Mesendoderm (in vitro differentiated cells): ENCODE measurements around the gene RYR2.

Experiments used
- DNase-seq: peaks from one replicate; pipeline ENCODE4 v3.0.0; 2013
- H2AK5ac ChIP-seq: 2 replicates; pipeline ENCODE4 v1.6.1; 2013; ENCODE audit warnings: low read length, inconsistent platforms
- H2BK120ac ChIP-seq: 2 replicates; pipeline ENCODE4 v1.6.1; 2013; ENCODE audit warnings: low read depth, mild to moderate bottlenecking, low read length, moderate library complexity, mixed read lengths
- H2BK15ac ChIP-seq: replicated peaks from 2 replicates; pipeline ENCODE4 v1.6.1; 2013; ENCODE audit warnings: low read depth, mild to moderate bottlenecking, moderate library complexity
- H2BK5ac ChIP-seq: 2 replicates; pipeline ENCODE4 v1.6.1; 2013; ENCODE audit warnings: low read length, inconsistent platforms
- H3K18ac ChIP-seq: 2 replicates; pipeline ENCODE4 v1.6.1; 2013; ENCODE audit warnings: mild to moderate bottlenecking, low read length, mixed read lengths
- H3K23ac ChIP-seq: one replicate; pipeline ENCODE4 v1.6.1; 2013; ENCODE audit warnings: low read length
- H3K27ac ChIP-seq: 2 replicates; pipeline ENCODE4 v1.5.1; 2013; ENCODE audit warnings: low read depth, mild to moderate bottlenecking, inconsistent platforms, low read length, moderate library complexity
- H3K27me3 ChIP-seq: 2 replicates; pipeline ENCODE4 v1.6.1; 2013; ENCODE audit warnings: low read length, control low read depth, mild to moderate bottlenecking, inconsistent platforms; ENCODE audit not compliant: insufficient read depth, poor library complexity
- H3K36me3 ChIP-seq: 2 replicates; pipeline ENCODE4 v1.6.1; 2013; ENCODE audit warnings: low read length, inconsistent platforms; ENCODE audit not compliant: control insufficient read depth, insufficient read depth
- H3K4ac ChIP-seq: one replicate; pipeline ENCODE4 v1.6.1; 2013; ENCODE audit warnings: low read depth, mild to moderate bottlenecking, low read length, moderate library complexity
- H3K4me1 ChIP-seq: 2 replicates; pipeline ENCODE4 v1.6.1; 2013; ENCODE audit warnings: low read depth, low read length, inconsistent platforms; ENCODE audit not compliant: control insufficient read depth
- H3K4me2 ChIP-seq: 2 replicates; pipeline ENCODE4 v1.6.1; 2013; ENCODE audit warnings: low read length
- H3K4me3 ChIP-seq: 2 replicates; pipeline ENCODE4 v1.5.1; 2013; ENCODE audit warnings: mild to moderate bottlenecking, low read length
- H3K56ac ChIP-seq: one replicate; pipeline ENCODE4 v1.6.1; 2013; ENCODE audit warnings: low read length
- H3K79me1 ChIP-seq: 2 replicates; pipeline ENCODE4 v1.6.1; 2013; ENCODE audit warnings: low read length, inconsistent platforms
- H3K79me2 ChIP-seq: 2 replicates; pipeline ENCODE4 v1.6.1; 2013; ENCODE audit warnings: mild to moderate bottlenecking, low read length; ENCODE audit not compliant: control insufficient read depth, insufficient read depth
- H3K9ac ChIP-seq: 2 replicates; pipeline ENCODE4 v1.6.1; 2013; ENCODE audit warnings: low read length, inconsistent platforms
- H4K5ac ChIP-seq: one replicate; pipeline ENCODE4 v1.6.1; 2013; ENCODE audit warnings: low read length
- H4K8ac ChIP-seq: one replicate; pipeline ENCODE4 v1.6.1; 2013; ENCODE audit warnings: low read depth, mild to moderate bottlenecking, control low read depth, low read length, moderate library complexity
- WGBS: extraction: QIAGEN DNeasy Blood & Tissue Kit; methylation state at CpG from one replicate; pipeline ENCODE4 v1.1.7; 2013; ENCODE audit warnings: low lambda C conversion rate, missing lambda C conversion rate; ENCODE audit not compliant: insufficient coverage; ENCODE audit errors: extremely low coverage; 5-methylcytosine and 5-hydroxymethylcytosine counted together

RYR2 gene

GRCh38 chr1:237804516-237804915 is 762.5 kb downstream of the RYR2 start:
- Histone ChIP-seq H3K27me3 (no peaks in the 10 kb centered on the region), H3K4me2 (no peak overlapping the region), H3K4me3 (no peak overlapping the region), H4K8ac (no peak overlapping the region), H4K5ac (no peak overlapping the region), H3K56ac (no peak overlapping the region), H3K23ac (no peak overlapping the region), H2BK5ac (no peak overlapping the region), H3K18ac (no peak overlapping the region), H3K79me1 (no peaks in the 10 kb centered on the region), H2AK5ac (no peak overlapping the region), H3K9ac (no peak overlapping the region), H3K36me3 (no peaks in the 10 kb centered on the region), H3K4ac (no peak overlapping the region), H3K79me2 (no peaks in the 10 kb centered on the region), H2BK15ac (no peak overlapping the region), H2BK120ac (no peak overlapping the region), H3K27ac (no peak overlapping the region), H3K4me1 (no peaks in the 10 kb centered on the region)
- DNase-seq, result no peak
- WGBS, result no CpG with 5 or more reads among the region's 3 CpGs

- no peak overlapping the region for H2BK120ac ChIP-seq
- H3K27me3 ChIP-seq, result no peaks in the 10 kb centered on the region
- H3K79me2 ChIP-seq, result no peaks in the 10 kb centered on the region
- no peak overlapping the region for H3K56ac ChIP-seq
- no peak overlapping the region for H3K27ac ChIP-seq
- no peak overlapping the region for H4K8ac ChIP-seq
- H3K36me3 ChIP-seq, result no peaks in the 10 kb centered on the region
- H3K4ac ChIP-seq, result no peak overlapping the region
- no peak overlapping the region for H3K18ac ChIP-seq
- DNase-seq, result no peak
- H2BK15ac ChIP-seq, result no peak overlapping the region
- no peak overlapping the region for H4K5ac ChIP-seq
- H2AK5ac ChIP-seq, result no peak overlapping the region
- no CpG with 5 or more reads among the region's 2 CpGs for WGBS
- H3K79me1 ChIP-seq, result no peaks in the 10 kb centered on the region
- no peak overlapping the region for H3K4me2 ChIP-seq
- H3K9ac ChIP-seq, result no peak overlapping the region
- no peak overlapping the region for H2BK5ac ChIP-seq
- no peak overlapping the region for H3K23ac ChIP-seq
- H3K4me3 ChIP-seq, result no peak overlapping the region
- no peaks in the 10 kb centered on the region for H3K4me1 ChIP-seq
Observed at GRCh38 chr1:237809099-237809498, 767.1 kb downstream of the RYR2 start.

GRCh38 chr1:237811633-237812032 is 769.6 kb downstream of the RYR2 start:
- DNase-seq, result no peak
- WGBS, result no CpG with 5 or more reads among the region's 5 CpGs

GRCh38 chr1:237812061-237812460 is 770.1 kb downstream of the RYR2 start:
- DNase-seq, result no peak
- Histone ChIP-seq H2BK5ac (no peak overlapping the region), H2BK15ac (no peak overlapping the region), H3K79me1 (no peaks in the 10 kb centered on the region), H3K4ac (no peak overlapping the region), H2AK5ac (no peak overlapping the region), H3K4me2 (no peak overlapping the region), H3K9ac (no peak overlapping the region), H4K5ac (no peak overlapping the region), H2BK120ac (no peak overlapping the region), H3K56ac (no peak overlapping the region), H3K27me3 (no peaks in the 10 kb centered on the region), H3K79me2 (no peaks in the 10 kb centered on the region), H4K8ac (no peak overlapping the region), H3K18ac (no peak overlapping the region), H3K27ac (no peak overlapping the region), H3K23ac (no peak overlapping the region), H3K4me1 (no peaks in the 10 kb centered on the region), H3K4me3 (no peak overlapping the region), H3K36me3 (no peaks in the 10 kb centered on the region)
- WGBS, result no CpG with 5 or more reads among the region's 2 CpGs

More at GRCh38 chr1:237811633-237812032, 769.6 kb downstream of the RYR2 start:
- H2BK120ac ChIP-seq, result no peak overlapping the region
- no peak overlapping the region for H3K4ac ChIP-seq
- no peaks in the 10 kb centered on the region for H3K36me3 ChIP-seq
- no peak overlapping the region for H2BK15ac ChIP-seq
- H3K79me1 ChIP-seq, result no peaks in the 10 kb centered on the region
- no peak overlapping the region for H2AK5ac ChIP-seq
- H3K18ac ChIP-seq, result no peak overlapping the region
- no peak overlapping the region for H4K8ac ChIP-seq
- no peaks in the 10 kb centered on the region for H3K4me1 ChIP-seq
- no peak overlapping the region for H4K5ac ChIP-seq
- no peak overlapping the region for H3K4me2 ChIP-seq
- no peak overlapping the region for H3K9ac ChIP-seq
- H2BK5ac ChIP-seq, result no peak overlapping the region
- H3K79me2 ChIP-seq, result no peaks in the 10 kb centered on the region
- no peak overlapping the region for H3K23ac ChIP-seq
- H3K56ac ChIP-seq, result no peak overlapping the region
- no peak overlapping the region for H3K4me3 ChIP-seq
- no peak overlapping the region for H3K27ac ChIP-seq
- H3K27me3 ChIP-seq, result no peaks in the 10 kb centered on the region

- Histone ChIP-seq H3K79me1 (no peaks in the 10 kb centered on the region), H4K5ac (no peak overlapping the region), H3K27ac (no peak overlapping the region), H3K36me3 (no peaks in the 10 kb centered on the region), H2BK5ac (no peak overlapping the region), H2BK15ac (no peak overlapping the region), H3K4me2 (no peak overlapping the region), H3K4me1 (no peaks in the 10 kb centered on the region), H3K27me3 (no peaks in the 10 kb centered on the region), H2BK120ac (no peak overlapping the region), H3K9ac (no peak overlapping the region), H3K18ac (no peak overlapping the region), H3K4ac (no peak overlapping the region), H3K79me2 (no peaks in the 10 kb centered on the region), H3K56ac (no peak overlapping the region), H3K4me3 (no peak overlapping the region), H3K23ac (no peak overlapping the region), H2AK5ac (no peak overlapping the region), H4K8ac (no peak overlapping the region)
- WGBS, result no CpG with 5 or more reads among the region's 5 CpGs
- DNase-seq, result peak; percentile 61
Observed at GRCh38 chr1:237814319-237814924, 772.4 kb downstream of the RYR2 start.

GRCh38 chr1:237817277-237817676 is 775.3 kb downstream of the RYR2 start:
- Histone ChIP-seq H3K4me3 (no peak overlapping the region), H2BK120ac (no peak overlapping the region), H2AK5ac (no peak overlapping the region), H3K79me2 (no peaks in the 10 kb centered on the region), H3K4me1 (no peaks in the 10 kb centered on the region), H3K56ac (no peak overlapping the region), H2BK5ac (no peak overlapping the region), H2BK15ac (no peak overlapping the region), H3K79me1 (no peaks in the 10 kb centered on the region), H4K5ac (no peak overlapping the region), H3K23ac (no peak overlapping the region), H3K36me3 (no peaks in the 10 kb centered on the region), H3K9ac (no peak overlapping the region), H3K27ac (no peak overlapping the region), H4K8ac (no peak overlapping the region), H3K27me3 (no peaks in the 10 kb centered on the region), H3K18ac (no peak overlapping the region), H3K4ac (no peak overlapping the region), H3K4me2 (no peak overlapping the region)
- no CpG with 5 or more reads among the region's 1 CpG for WGBS
- DNase-seq, result no peak
